ENCODE results near the gene NYNRIN. TPM values are rescaled to one million over a fixed set of nuclear protein-coding genes. Genes with fewer than 3 reads are reported as not detected.

The NYNRIN gene
- total RNA-seq, 4 donors from 2014 or later = 6.9 to 19.9 (median 11.5) TPM

DNA sequence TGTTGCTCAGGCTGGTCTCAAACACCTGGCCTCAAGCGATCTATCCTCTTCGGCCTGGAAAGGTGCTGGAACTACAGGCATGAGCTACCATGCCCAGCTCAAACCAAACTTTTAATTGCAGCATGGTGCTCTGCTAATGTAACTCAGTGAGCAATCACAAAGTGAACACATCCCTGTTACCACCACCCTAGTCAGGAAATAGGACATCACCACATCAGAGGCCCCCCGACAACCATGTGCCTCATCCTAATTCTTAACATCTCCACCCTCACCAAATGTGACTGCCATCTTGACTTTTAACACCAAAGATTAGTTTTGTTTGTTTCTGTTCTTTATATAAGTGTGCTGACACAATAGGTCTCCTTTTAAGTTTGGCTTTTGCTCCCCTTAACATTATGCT, 66.6 kb downstream of the NYNRIN start:
- 85 to 100% methylated on average over 3 of the region's 3 CpGs for WGBS, 2 donors (ENCODE audit: low coverage in 1 of 2)
- Histone ChIP-seq H3K27me3 (no peaks in the 10 kb centered on the region), H3K27ac (no peak overlapping the region), H3K9me3 (no peaks in the 10 kb centered on the region), H3K4me3 (no peak overlapping the region), H3K4me1 (no peaks in the 10 kb centered on the region), H3K36me3 (no peaks in the 10 kb centered on the region)
- TF ChIP-seq, protein P1, sequence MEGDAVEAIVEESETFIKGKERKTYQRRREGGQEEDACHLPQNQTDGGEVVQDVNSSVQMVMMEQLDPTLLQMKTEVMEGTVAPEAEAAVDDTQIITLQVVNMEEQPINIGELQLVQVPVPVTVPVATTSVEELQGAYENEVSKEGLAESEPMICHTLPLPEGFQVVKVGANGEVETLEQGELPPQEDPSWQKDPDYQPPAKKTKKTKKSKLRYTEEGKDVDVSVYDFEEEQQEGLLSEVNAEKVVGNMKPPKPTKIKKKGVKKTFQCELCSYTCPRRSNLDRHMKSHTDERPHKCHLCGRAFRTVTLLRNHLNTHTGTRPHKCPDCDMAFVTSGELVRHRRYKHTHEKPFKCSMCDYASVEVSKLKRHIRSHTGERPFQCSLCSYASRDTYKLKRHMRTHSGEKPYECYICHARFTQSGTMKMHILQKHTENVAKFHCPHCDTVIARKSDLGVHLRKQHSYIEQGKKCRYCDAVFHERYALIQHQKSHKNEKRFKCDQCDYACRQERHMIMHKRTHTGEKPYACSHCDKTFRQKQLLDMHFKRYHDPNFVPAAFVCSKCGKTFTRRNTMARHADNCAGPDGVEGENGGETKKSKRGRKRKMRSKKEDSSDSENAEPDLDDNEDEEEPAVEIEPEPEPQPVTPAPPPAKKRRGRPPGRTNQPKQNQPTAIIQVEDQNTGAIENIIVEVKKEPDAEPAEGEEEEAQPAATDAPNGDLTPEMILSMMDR (IDR thresholded peaks at IDR 0.05) = no peak
- TF ChIP-seq POLR2AphosphoS5 (IDR thresholded peaks at IDR 0.05) = no peak
- TF ChIP-seq POLR2A (IDR thresholded peaks at IDR 0.05) = no peak
- TF ChIP-seq EP300 (IDR thresholded peaks at IDR 0.05) = no peak
- ATAC-seq = no peak

DNA sequence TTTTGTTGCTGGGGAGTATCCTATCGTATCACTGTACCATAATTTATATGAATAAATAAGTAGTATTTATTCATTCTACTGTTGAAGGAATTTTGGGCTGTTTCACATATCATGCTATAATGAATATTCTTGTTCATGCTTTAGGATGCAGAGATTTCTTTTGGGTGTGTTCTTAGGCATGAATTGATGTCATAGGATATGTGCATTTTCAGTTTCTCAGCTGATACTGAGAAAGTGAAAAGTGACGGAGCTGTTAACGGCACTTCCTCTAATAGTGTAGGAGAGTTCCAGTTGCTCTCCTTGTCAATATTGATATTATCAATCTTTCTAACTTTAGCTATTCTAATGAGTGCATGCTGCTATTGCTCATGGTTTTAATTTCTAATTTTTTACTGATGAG, 67.0 kb downstream of the NYNRIN start:
- no peak for ATAC-seq
- WGBS, 2 donors (ENCODE audit: low coverage in 1 of 2) = 81 to 86% methylated on average over 3 of the region's 3 CpGs
- H3K36me3 ChIP-seq = no peaks in the 10 kb centered on the region
- no peak overlapping the region for H3K4me3 ChIP-seq
- TF ChIP-seq, protein P1 (IDR thresholded peaks at IDR 0.05) = no peak
- no peak for TF ChIP-seq POLR2A (IDR thresholded peaks at IDR 0.05)
- no peak for TF ChIP-seq POLR2AphosphoS5 (IDR thresholded peaks at IDR 0.05)
- TF ChIP-seq EP300 (IDR thresholded peaks at IDR 0.05) = no peak
- H3K27me3 ChIP-seq = no peaks in the 10 kb centered on the region
- no peak overlapping the region for H3K27ac ChIP-seq
- H3K9me3 ChIP-seq = no peaks in the 10 kb centered on the region
- H3K4me1 ChIP-seq = no peaks in the 10 kb centered on the region

Small RNAs within 50 kb of the gene (small RNA-seq; reads per million reads assigned to genes)
- gene RF00026 = 0 reads per million in 4 donors

Other genes with a start within 250 kb of the NYNRIN start
- 10 to 100 TPM; 61.3 to 80.1 (median 68.1) TPM for gene IRF9, start 237.7 kb upstream of the NYNRIN start, total RNA-seq
- gene REC8, start 226.9 kb upstream of the NYNRIN start, total RNA-seq = 1 to 10 TPM; 1.6 to 8.2 (median 6.8) TPM
- gene IPO4, start 210.2 kb upstream of the NYNRIN start, total RNA-seq = 10 to 100 TPM; 16.8 to 31.6 (median 27.0) TPM
- gene TM9SF1, start 203.6 kb upstream of the NYNRIN start, total RNA-seq = 10 to 100 TPM; 34.7 to 53.3 (median 45.0) TPM
- under 1 TPM in 1 of 4 donors, not detected in 3; 0.40 TPM for gene TSSK4, start 193.3 kb upstream of the NYNRIN start, total RNA-seq
- 100 to 1,000 TPM in 2 of 4 donors, 10 to 100 TPM in 2; 93.4 to 134 (median 106) TPM for gene CHMP4A, start 185.5 kb upstream of the NYNRIN start, total RNA-seq
- gene MDP1, start 182.9 kb upstream of the NYNRIN start, total RNA-seq = 10 to 100 TPM in 3 of 4 donors, 1 to 10 TPM in 1; 6.9 to 17.1 (median 11.4) TPM
- 100 to 1,000 TPM; 136 to 193 (median 168) TPM for gene NEDD8, start 166.6 kb upstream of the NYNRIN start, total RNA-seq
- 10 to 100 TPM; 46.0 to 70.5 (median 59.8) TPM for gene GMPR2, start 166.1 kb upstream of the NYNRIN start, total RNA-seq
- 10 to 100 TPM; 53.2 to 72.5 (median 70.0) TPM for gene TINF2, start 156.4 kb upstream of the NYNRIN start, total RNA-seq
- gene TGM1, start 135.8 kb upstream of the NYNRIN start, total RNA-seq = 10 to 100 TPM in 1 of 4 donors, 1 to 10 TPM in 3; 1.3 to 43.3 (median 6.3) TPM
- gene RABGGTA, start 127.4 kb upstream of the NYNRIN start, total RNA-seq = 10 to 100 TPM; 12.9 to 27.6 (median 16.5) TPM
- gene DHRS1, start 99.2 kb upstream of the NYNRIN start, total RNA-seq = 10 to 100 TPM in 3 of 4 donors, 1 to 10 TPM in 1; 8.2 to 33.0 (median 17.7) TPM
- 10 to 100 TPM; 19.4 to 29.2 (median 22.8) TPM for gene NOP9, start 99.2 kb upstream of the NYNRIN start, total RNA-seq
- gene CIDEB, start 91.0 kb upstream of the NYNRIN start, total RNA-seq = 10 to 100 TPM in 2 of 4 donors, 1 to 10 TPM in 2; 4.9 to 12.5 (median 9.5) TPM
- gene LTB4R2, start 88.9 kb upstream of the NYNRIN start, total RNA-seq = 1 to 10 TPM; 2.4 to 5.0 (median 3.4) TPM
- 1 to 10 TPM; 3.0 to 4.2 (median 3.4) TPM for gene LTB4R, start 87.5 kb upstream of the NYNRIN start, total RNA-seq
- gene ADCY4, start 63.9 kb upstream of the NYNRIN start, total RNA-seq = 10 to 100 TPM; 13.3 to 40.5 (median 22.6) TPM
- gene RIPK3, start 59.0 kb upstream of the NYNRIN start, total RNA-seq = 1 to 10 TPM; 3.1 to 8.9 (median 3.9) TPM
- 10 to 100 TPM; 33.5 to 63.5 (median 57.9) TPM for gene NFATC4, start 30.8 kb upstream of the NYNRIN start, total RNA-seq
- 1 to 10 TPM in 3 of 4 donors, under 1 TPM in 1; 0.49 to 2.8 (median 2.1) TPM for gene CBLN3, start 30.7 kb downstream of the NYNRIN start, total RNA-seq
- gene KHNYN, start 31.0 kb downstream of the NYNRIN start, total RNA-seq = 10 to 100 TPM; 50.7 to 68.0 (median 61.3) TPM
- 10 to 100 TPM; 21.5 to 39.7 (median 31.3) TPM for gene SDR39U1, start 43.8 kb downstream of the NYNRIN start, total RNA-seq
- gene CMA1, start 109.3 kb downstream of the NYNRIN start, total RNA-seq = 1 to 10 TPM in 1 of 4 donors, under 1 TPM in 1, not detected in 2; 0.93 to 9.8 TPM
- 10 to 100 TPM in 1 of 4 donors, 1 to 10 TPM in 2, not detected in 1; 2.1 to 17.2 (median 5.4) TPM for gene CTSG, start 177.2 kb downstream of the NYNRIN start, total RNA-seq
- gene GZMH, start 210.7 kb downstream of the NYNRIN start, total RNA-seq = under 1 TPM in 1 of 4 donors, not detected in 3; 0.81 TPM
- gene GZMB, start 235.2 kb downstream of the NYNRIN start, total RNA-seq = 1 to 10 TPM in 2 of 4 donors, not detected in 2; 2.0 to 2.9 TPM